GM21619 (cell line): ENCODE measurements around the gene SARDH.

Experiments
- ATAC-seq: cut with Tn5 transposase; IDR thresholded peaks from one replicate; pipeline ENCODE4 v1.9.1; 2021; ENCODE audit not compliant: unreplicated experiment

Gene SARDH

DNA sequence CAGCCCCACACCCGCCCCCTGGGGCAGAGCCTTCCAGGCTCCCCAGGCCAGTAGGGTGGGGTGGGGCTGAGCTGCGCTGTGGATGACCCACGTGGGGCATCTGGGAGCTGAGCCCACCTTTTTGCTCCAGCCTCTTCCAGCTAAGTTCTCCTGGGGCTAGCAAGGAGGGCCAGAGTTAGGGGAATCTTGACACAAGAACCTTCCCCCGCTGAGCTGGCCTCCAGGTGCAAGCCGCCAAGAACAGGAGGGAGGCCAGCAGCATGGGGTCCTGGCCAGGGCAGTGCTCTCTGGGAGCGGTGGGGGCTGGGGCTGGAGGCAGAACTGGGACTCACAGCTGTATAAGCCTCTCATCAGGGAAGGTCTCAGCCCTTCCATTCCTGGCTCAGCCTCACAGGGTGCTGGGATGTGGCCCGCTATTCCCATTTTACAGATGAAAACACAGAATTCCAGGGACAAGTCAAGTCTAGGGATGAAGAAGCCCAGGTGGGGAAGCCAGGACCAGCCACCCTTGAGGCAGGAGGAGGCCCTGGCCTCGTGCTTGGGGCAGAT is 21.5 kb downstream of the SARDH start:
- ATAC-seq: no peak

DNA sequence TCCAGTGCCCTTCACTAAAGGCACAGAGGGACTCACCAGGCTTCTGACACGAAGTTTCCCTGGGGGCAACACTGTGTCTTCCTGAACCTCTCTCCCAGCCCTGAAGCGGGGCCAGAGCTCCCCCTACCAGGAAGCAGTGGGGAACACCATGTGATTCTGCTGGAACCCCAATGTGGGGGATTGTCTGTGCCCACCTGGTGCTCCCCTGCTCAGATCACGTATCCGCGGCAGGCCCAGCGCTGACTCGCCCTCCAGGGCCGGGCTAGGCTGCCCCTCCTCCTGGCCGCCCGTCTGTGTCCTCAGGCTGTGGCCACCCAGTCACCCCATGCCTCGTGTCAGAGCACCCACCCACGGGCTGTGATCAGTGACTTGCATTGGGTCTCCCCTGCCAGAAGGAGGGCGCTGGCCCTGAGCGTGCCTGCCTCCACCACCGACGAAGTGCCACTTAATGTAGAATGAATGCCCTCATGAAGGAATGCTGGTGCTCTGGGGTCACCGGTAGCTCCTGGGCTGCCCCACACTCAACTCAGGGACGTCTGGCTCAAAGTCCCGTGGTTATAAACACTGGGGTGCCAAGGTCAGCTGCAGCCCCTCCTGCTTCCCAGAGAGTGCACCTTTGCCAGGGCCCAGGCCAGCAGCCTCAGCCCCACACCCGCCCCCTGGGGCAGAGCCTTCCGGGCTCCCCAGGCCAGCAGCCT is 22.1 kb downstream of the SARDH start:
- ATAC-seq: no peak

DNA sequence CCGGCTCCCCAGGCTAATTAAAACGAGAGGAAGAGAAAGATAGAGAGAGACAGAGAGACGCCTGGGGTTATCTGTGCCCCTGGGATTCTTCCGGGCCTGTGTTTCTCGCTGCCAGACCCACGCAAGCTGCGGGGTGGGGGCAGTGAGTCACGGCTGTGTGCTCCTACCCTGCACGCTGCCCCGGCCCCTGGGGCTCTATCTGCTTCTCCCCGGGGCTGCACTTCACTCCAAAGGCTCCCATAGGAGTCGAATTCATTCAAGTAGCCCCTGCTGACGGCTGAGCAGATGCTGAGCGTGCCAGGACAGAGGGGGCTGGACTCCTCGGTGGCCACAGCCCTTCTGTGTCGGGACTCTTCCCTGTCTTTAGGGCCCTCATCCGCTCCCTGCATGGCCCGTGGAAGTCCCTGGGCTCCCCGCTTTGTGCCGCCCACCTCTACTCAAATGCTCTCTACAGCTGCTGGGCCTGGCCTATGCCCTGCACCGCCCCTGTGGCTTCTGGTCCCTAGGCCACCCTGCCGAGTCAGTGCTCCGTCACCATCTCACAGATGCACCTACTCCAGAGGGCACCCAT is 22.8 kb downstream of the SARDH start:
- ATAC-seq: no peak

DNA sequence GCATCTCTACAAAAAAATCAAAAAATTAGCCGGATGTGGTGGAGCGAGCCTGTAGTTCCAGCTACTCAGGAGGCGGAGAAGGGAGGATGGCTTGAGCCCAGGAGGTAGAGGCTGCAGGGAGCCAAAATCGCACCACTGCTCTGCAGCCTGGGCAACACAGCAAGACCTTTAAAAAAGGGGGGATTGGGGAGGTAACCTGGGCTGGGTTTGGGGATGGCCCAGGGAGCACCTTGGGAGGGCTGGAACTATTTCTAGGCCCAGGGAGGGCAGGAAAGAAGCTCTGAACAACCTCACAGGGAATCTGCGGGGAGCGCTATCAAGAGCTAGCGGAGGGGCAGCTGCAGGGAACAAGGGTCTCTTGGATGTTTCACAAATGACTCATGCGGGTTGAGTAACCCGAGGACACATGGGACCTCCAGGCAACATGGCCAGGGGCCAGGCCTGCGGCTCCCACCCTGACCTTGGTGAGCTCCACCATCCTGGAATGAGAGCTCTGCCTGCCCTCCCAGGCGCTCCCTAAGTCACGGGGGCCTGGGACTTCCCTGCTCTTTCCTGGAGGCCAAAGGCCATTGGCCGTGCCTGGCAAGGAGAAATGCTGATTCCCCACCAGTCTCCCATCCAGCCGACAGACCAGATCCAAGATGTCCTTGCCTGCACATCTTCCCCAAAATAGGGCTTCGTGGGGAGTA is 23.4 kb downstream of the SARDH start:
- no peak for ATAC-seq

DNA sequence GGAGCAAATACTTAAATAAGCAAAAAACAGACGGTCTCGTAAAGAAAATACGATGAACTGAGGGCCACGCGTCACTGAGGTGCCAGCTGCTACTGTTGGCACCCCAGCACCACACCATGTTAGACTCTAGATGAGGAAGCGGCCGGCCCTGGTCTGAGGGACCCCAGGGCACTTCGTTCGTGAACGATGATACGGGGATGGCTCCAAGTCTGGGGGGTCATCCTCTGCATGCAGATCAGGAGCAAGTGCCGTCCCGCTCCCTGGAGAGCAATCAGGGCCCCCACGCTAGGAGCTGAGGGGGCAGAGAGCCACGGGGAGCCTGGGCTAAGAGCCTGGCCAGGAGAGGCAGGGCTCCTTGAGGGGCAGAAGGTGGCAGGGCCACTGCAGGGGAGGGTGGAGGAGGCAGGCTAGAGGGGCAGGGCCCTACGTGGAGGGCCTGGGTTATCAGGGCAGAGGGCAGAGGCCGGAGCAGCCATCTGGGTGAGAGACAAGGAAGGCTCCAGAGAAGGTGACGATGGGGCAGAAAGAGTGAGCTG is 24.1 kb downstream of the SARDH start:
- ATAC-seq: no peak

DNA sequence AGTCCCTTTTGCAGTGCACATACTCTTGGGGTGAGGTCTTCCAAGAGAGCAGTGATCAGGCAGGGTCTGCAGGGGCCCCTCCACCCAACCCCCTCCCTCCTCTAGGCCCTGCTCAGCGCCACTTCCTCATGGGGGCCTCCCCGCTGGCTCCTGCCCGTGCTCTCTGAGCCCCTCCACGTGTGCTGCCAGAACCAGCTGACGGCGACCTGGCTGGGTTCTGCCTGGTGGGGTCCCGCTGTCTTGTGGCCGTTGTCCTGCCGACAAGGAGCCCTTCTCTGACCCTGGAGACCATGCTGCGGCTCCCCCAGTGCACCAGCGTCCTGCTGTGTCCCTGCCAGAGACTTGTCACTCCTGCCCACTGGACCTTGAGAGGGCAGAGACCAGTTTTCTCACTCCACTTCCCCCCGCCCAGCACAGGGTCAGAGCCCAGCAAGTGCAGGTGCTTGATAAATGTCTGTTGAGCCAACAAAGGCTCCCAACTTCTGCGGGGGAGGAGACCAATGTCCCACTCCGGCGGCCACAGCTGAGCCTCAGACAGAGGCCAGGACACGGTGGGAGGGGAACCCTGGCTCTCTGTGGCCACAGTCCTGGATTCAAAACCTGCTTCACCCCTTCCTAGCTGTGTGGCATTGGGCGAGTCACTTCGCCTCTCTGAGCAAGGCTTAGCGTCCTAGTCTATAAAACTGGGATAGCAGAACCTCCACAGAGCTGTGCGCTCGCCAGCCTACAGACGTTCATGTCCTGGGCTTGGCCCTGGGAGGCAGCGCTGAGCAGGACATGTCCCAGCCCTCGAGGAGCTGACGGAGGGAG is 24.8 kb downstream of the SARDH start:
- no peak for ATAC-seq

DNA sequence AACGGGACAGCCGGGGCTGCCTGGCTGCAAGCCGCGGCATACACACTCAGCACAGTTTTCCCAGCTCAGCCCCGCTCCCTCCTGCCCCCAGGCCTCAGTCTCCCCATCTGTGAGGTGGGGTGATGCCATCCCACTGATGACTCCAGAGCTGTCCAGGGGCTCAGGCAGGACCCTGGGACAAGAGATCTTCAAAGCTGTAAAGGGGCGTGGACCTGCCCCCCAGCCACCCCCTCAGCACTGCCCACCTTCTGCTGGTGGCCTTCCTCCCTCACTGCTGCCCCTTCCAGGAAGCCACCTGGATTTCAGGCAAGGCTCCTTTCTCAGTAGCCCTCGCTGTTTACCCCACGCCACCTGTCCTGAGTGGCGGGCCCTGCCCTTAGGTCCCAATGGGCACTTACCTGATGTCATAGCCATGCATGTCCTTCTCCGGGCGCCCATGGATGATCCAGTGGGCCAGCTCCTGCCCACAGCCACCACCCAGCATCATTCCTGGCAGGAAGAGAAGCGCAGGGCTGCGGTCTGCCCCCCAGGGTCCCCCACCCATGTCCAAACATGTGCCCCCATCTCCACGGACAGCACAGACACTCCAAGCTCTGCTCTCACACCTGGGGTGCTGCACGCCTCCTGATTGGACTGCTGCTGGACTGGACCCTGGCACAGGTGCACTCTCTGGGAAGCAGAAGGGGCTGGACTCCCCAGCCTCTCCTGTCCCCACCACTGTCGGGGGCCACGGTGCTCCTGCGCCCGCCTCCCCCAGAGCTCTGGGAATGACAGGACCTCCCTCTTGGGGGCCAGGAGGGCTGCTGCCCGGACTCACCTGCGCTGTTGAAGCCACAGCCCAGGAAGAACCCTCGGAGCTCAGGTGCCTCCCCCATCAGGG is 25.7 kb downstream of the SARDH start:
- no peak for ATAC-seq

DNA sequence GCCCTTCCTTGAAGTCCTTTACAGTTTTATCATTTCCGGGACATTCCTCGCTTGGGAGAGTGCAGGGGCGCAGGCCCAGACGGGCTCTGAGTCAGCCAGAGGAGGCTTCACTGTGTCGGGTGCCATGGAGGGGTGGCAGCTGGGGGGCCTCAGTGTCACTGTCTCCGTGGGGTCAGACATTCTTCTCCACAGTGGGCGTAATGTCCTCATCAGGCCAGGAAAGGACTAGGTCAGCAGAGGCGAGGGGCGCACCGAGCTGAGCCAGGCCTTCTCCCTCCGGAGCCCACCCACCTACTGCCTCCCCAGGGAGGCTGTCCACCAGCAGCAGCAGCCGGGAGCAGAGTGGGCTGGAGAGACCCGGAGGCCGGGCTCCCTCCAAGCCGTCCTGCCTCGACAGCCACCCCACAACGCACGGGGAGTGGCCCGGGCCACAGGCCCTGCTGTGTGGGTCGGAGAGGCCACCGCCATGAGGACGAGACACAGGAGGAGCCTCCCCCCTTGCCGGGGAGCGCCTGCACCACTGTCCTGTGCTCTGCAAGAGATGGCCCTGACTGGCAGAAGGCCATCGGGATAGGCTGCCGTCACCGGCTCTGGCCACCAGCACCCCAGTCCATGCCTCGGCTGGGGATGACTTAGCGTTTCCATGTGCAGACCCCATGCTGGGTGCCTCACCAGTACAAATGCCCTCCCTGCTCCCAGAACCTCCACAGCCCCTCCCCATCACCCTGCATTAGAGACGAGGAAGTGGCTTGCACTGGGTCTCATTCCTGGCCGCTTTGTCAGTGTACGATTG is 26.5 kb downstream of the SARDH start:
- ATAC-seq: no peak

DNA sequence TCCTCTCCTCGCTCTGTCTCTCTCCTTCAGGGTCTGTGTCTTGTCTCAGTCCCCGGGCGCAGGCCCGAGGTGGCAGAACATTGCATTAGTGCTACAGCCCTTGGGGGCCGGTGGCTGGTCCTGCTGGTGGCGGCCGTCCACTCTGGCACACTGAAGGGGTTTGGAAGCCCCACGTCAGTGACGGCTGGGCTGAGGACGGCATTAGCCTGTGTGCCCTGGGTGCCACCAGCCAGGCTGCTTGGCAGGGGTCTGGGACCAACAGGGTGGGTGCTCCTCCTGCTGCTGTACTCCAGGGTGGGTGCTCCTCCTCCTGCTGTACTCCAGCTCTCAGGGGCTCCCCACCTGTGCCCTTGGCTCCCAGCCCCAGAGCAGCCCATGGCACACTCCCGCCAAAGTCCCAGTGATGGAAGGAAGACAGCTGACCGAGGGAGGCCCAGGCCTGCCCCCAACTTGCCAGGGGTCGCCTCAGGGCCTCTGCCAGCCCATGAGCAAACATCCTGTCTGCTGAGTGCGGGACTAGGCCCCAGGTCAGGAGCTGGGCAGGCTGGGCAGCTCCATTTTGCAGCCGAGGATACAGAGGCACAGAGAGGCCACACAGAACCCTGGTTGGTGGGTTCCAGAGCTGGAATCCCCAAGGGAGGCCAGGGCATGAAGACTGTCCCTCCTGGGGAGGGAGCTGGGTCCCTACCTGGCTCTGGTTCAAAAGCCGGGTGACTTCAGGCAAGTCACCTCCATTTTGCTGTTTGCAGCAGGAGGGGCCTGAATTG is 27.3 kb downstream of the SARDH start:
- ATAC-seq: no peak

DNA sequence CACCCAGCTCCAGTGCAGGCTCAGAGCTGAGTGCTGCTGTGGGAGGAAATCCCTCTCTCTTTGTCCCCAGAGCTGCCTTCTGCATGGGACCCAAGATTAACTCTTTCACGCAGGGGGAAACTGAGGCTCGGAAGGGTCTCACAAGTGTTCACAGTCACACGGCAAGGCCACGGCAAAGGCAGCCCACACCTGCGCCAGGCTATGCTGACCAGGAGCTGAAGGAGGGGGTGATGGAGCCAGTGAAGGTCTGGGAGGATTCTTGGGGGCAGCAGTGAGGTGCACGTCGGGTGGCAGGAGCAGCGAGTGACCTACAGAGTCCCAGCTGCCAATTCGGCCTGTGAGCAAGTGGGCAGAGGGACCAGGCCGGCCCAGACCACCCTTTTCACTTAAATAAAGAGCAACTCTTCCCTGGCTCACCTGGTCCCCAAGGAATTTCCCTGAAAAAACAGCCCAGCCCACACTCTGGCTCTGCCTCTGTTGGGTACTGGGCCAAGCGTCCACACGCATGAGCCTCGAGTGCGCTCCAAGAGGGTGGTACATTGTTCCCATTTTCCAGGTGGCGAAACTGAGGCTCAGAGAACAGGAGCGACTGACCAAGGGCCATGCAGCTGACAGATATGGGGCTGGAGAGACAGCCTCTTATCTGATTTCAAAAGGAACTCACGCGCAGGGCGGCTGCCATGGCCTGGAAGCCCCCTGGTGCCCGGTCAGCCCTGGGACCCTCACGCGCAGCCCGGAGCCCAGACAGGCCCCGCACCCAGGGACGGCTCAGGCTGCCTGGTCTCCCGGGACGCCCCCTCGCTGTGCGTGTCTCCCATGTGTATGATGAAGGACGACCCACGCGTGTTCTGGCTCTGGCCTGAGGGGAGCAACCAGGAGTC is 28.2 kb downstream of the SARDH start:
- ATAC-seq: no peak

DNA sequence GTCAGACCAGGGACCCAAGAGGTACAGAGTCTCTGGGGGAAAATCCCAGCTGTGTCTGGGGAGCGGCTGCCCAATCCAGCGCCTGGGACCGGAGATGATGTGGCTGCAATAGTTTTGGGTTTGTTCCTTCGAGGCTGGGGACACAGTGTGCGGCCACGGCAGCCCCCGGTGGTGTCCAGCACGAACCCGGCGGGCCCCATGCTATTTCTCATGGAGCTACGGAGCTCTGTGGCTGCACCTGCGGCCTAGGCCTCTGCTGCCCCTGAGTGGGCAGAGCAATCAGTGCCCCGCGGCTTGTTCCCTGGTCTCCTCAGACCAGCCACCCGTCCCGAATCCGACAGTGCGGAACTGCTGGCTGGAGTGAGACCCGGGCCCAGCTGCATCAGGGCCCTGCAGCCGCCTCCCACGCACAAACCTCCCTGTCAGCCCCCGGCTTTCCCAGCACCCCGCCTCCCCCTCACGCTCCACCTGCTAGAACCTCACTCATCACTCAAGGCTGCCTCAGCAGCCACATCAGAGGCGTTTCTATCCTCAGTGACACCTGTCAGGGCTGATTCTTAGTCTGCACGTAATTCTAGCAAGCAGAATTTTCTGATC is 29.0 kb downstream of the SARDH start:
- no peak for ATAC-seq

DNA sequence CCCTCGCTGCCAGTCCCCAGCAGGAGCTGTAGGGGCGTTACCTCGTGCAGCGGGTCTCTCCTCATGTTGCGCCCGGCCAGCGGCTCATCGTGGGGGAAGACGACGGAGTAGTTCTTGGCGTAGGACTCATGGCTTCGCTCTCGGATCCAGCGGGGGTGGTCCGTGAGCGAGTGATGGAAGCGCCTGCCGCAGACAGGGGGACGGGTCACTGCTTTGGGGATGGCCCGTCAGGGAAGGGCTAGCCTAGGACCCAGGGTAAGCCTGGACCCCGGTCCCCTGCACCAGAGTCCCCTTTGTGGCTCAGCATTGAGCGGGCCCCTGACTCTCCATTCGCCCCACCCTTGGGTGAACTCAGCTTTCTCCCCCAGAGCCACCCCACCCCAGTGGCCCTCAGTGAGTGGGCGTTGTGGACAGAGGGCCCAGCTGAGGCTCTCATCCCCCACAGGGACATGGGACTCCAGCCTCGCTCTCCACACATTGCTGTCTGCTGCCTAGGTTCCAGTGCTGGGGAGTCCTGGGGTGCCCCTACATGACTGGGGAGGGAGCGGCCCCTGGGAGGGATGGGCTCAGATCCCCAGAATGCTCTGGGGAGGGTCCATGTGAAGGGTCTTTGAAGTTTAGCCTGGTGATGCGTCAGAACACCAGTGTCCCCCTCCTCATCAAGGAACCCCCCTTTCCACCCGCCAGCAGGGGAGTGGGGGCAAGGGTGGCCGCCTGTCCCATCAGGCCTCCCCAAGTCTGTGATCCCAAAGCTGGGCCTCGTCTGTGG is 29.7 kb downstream of the SARDH start:
- ATAC-seq: no peak

DNA sequence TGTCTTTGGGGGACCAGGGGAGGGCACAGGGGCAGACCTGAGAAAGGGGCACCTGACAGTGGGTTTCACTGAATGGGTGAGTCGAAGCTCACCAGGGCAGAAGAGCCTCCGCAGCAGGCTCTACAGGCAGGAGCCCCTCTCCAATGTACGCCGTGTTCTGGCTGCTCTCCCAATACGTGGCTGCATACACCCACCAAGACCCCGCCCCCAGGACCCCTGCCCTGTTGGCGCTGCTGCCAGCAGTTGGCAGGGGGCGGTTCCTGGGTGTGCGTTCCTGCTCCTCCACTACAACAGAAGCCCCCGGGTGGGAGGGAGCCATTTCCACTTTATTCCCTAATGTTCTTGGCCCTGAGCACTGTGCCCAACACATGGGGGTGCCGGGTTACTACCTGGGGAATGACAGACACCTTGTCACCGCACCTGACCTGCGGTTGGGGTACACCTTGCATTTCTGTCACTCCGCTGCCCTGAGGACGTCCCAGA is 30.3 kb downstream of the SARDH start:
- ATAC-seq: no peak

DNA sequence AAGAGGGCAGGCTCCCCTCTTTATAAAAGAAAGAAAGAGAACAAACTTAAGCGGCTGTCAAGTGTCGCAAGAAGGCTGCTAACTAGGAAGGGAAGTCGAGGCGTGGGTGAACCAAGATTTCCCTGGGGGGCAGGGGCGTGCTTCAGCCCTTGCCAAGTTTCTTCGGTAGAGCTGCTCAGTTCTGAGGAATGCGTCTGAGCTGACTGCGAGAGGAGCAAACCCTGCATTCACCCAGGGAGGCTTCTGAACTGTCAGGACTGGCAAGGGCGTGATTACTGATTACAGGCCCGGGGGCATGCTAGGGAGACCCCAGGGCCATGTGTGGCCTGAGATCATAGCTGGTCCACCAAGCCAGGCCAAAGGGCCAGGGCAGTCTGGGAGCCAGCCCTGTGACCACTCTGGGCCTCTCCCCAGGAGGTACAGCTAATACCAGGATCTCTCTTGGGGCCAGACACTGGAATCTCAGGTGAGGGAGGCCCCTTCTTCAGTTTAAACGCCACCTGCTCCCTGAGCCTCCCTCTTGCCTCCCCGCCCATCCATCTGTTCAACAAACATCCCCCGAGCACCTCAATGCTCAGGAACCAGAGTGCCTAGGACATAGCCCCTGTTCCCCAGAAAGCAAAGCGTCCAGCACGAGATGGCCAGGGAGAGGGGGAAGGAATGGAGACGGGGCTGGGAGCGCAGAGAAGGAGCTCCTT is 30.9 kb downstream of the SARDH start:
- ATAC-seq: no peak

DNA sequence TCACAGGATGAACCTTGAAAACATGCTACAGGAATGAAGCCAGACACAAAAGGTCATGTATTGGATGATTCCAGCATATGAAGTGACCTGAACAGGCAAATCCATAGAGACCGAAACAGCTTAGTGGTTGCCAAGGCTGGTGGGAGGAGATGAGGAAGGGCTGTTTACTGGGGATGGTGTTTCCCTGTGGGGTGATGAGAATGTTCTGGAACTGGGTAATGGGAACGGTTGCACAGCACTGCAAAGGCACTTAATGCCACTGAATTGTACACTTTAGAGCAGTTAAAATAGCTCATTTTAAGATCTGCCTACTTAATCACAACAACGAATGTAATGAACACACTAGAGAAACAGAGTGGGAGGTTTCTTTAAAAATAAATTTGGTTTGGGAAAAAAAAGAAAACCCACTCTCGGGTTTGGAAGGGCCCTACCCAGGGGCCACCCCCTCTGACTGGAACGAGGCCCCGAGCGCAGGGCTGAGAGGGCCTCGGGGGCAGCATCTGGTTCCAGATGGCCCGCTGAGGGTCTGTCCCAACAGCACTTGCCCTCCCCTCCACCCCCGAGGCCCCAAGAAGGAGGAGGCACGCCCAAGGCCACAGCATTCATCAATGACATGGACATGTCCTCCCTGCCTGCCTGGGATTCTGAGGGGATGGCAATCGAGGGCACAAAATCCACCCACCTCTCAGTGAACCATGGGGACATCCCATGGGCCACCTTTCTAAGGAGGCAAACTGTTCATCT is 31.7 kb downstream of the SARDH start:
- no peak for ATAC-seq
